GM12875 (cell line): ENCODE measurements around the gene ULK3.
A peak's percentile ranks its signal among the peaks of the same experiment; 100 is the strongest.

Source experiments
- H3K4me3 ChIP-seq: one replicate; pipeline ENCODE4 v1.5.1; 2011; ENCODE audit warnings: low read depth, low read length, control low read depth
- CTCF ChIP-seq: IDR thresholded peaks from 2 replicates; pipeline ENCODE4 v1.5.1; 2011; ENCODE audit warnings: low read depth, mild to moderate bottlenecking, control low read depth, inconsistent platforms, low read length, moderate library complexity, borderline replicate concordance; ENCODE audit not compliant: insufficient read depth

Gene ULK3

GRCh38 chr15:74839526-74840395 lies 3.2 kb downstream of the ULK3 start:
- H3K4me3 ChIP-seq, result no peak overlapping the region
- TF ChIP-seq CTCF, result 0 out of 2 replicates have a peak, but pooled peaks have one; percentile 29

GRCh38 chr15:74838746-74839525 lies 4.0 kb downstream of the ULK3 start:
- TF ChIP-seq CTCF, result no peak
- H3K4me3 ChIP-seq, result no peak overlapping the region

GRCh38 chr15:74838137-74838516 lies 4.8 kb downstream of the ULK3 start:
- H3K4me3 ChIP-seq, result no peak overlapping the region
- no peak for TF ChIP-seq CTCF

- TF ChIP-seq CTCF, result no peak
- no peak overlapping the region for H3K4me3 ChIP-seq
Measured at GRCh38 chr15:74837482-74838136, 5.3 kb downstream of the ULK3 start.

- no peak for TF ChIP-seq CTCF
- no peak overlapping the region for H3K4me3 ChIP-seq
Measured at GRCh38 chr15:74836846-74837245, 6.1 kb downstream of the ULK3 start.

GRCh38 chr15:74835312-74835823 lies 7.6 kb downstream of the ULK3 start:
- H3K4me3 ChIP-seq, result no peak overlapping the region
- peak; percentile 86 for TF ChIP-seq CTCF
